Right ventricle myocardium inferior (tissue), 1 donor: ENCODE measurements around the gene PLGRKT. TPM values are rescaled to one million over a fixed set of nuclear protein-coding genes. Genes with fewer than 3 reads are reported as not detected.
"Not testable (repeated sequence)": the region's sequence is repeated elsewhere in the genome, so short reads cannot be mapped to it uniquely, and the experiment has no call there.

Source experiments
- ATAC-seq: fragments of 200-7000 bp; cut with Tn5 transposase; one replicate; pipeline ENCODE4 v1.9.1; 2020; ENCODE audit warnings: mild to moderate bottlenecking, moderate library complexity
- DNase-seq: peaks from one replicate; pipeline ENCODE4 v3.0.0; 2021; ENCODE audit errors: missing footprints
- intact Hi-C: fragments of 100-400 bp; cut with DNase I; formaldehyde crosslinking; loops from one replicate; pipeline ENCODE4 v1.11.0; 2022
- total RNA-seq: library from RNA; stranded (reverse); fragmentation: NEBNext Ultra II Directional; extraction: Animal tissue kit (Norgen Biotek cat#: 25700); gene quantifications from one replicate; pipeline ENCODE4 v1.2.1, GENCODE V29; 2021
- donor health status: DM: no; HTN: yes; CAD: no; lungs with severe emphysema.

Gene PLGRKT
- total RNA-seq, 1 donor from 2014 or later = 44.3 TPM

GRCh38 chr9:5455181-5455580 is 17.5 kb upstream of the PLGRKT start:
- intact Hi-C loops = loop anchor here (10.0 kb wide), 1 partner anchor 710 kb away; the partner anchor contains the start of gene AK3
- ATAC-seq (no peak), DNase-seq (no peak)

- ATAC-seq (no peak), DNase-seq (no peak)
- intact Hi-C loops = loop anchor here (10.0 kb wide), 1 partner anchor 709 kb away; the partner anchor contains the start of gene AK3
These were observed 15.9 kb upstream of the PLGRKT start for GRCh38 chr9:5453673-5454072.

- ATAC-seq (no peak), DNase-seq (no peak)
- intact Hi-C loops = loop anchor here (10.0 kb wide), 1 partner anchor 708 kb away; the partner anchor contains the start of gene AK3
These were observed 15.3 kb upstream of the PLGRKT start for GRCh38 chr9:5453004-5453403.

GRCh38 chr9:5452286-5452609 is 14.5 kb upstream of the PLGRKT start:
- intact Hi-C loops = loop anchor here (10.0 kb wide), 1 partner anchor 707 kb away; the partner anchor contains the start of gene AK3
- no peak for DNase-seq
- ATAC-seq = no peak

GRCh38 chr9:5450359-5451091 is 12.8 kb upstream of the PLGRKT start, which contains the start of gene CD274:
Gene CD274 (plus strand): TSS chr9:5450542. CDS start chr9:5456114, 5,572 bp downstream.
- intact Hi-C loops = loop anchor here (1.0 to 10.0 kb wide), 3 partner anchors 50 to 706 kb away; partner anchors contain the start of gene AK3
- peak; percentile 99 for ATAC-seq
- peak; percentile 94 for DNase-seq

- ATAC-seq (no peak), DNase-seq (no peak)
- intact Hi-C loops = loop anchor here (1.0 to 10.0 kb wide), 3 partner anchors 51 to 705 kb away; partner anchors contain the start of gene AK3
These were observed 12.0 kb upstream of the PLGRKT start for GRCh38 chr9:5449521-5450358.

GRCh38 chr9:5448461-5449435 is 11.0 kb upstream of the PLGRKT start:
- no peak for ATAC-seq
- intact Hi-C loops = no loop called here
- no peak for DNase-seq

GRCh38 chr9:5448016-5448415 is 10.3 kb upstream of the PLGRKT start:
- intact Hi-C loops = no loop called here
- no peak for ATAC-seq

GRCh38 chr9:5447337-5447736 is 9.6 kb upstream of the PLGRKT start:
- no peak for ATAC-seq
- no peak for DNase-seq
- intact Hi-C loops = no loop called here

More at GRCh38 chr9:5448016-5448415, 10.3 kb upstream of the PLGRKT start:
- DNase-seq = no peak

GRCh38 chr9:5446451-5447236 is 8.9 kb upstream of the PLGRKT start:
- no peak for DNase-seq
- intact Hi-C loops = no loop called here
- ATAC-seq = no peak

GRCh38 chr9:5445886-5446285 is 8.2 kb upstream of the PLGRKT start:
- DNase-seq (no peak), ATAC-seq (no peak)
- intact Hi-C loops = no loop called here

- intact Hi-C loops, ATAC-seq, DNase-seq: not testable (repeated sequence)
These were observed 7.4 kb upstream of the PLGRKT start for GRCh38 chr9:5445096-5445495.

GRCh38 chr9:5443850-5444249 is 6.1 kb upstream of the PLGRKT start:
- intact Hi-C loops = loop anchor here (5.0 kb wide), 1 partner anchor 257 kb away; the partner anchor contains the start of gene INSL6
- DNase-seq = no peak
- ATAC-seq = no peak

GRCh38 chr9:5442400-5443011 is 4.8 kb upstream of the PLGRKT start:
- intact Hi-C loops = loop anchor here (5.0 kb wide), 1 partner anchor 255 kb away; the partner anchor contains the start of gene INSL6
- ATAC-seq (no peak), DNase-seq (no peak)

- ATAC-seq = no peak
- intact Hi-C loops = loop anchor here (5.0 kb wide), 1 partner anchor 254 kb away; the partner anchor contains the start of gene INSL6
- no peak for DNase-seq
These were observed 3.3 kb upstream of the PLGRKT start for GRCh38 chr9:5441043-5441442.

- ATAC-seq (no peak), DNase-seq (no peak)
- intact Hi-C loops = loop anchor here (5.0 kb wide), 1 partner anchor 253 kb away; the partner anchor contains the start of gene INSL6
These were observed 2.7 kb upstream of the PLGRKT start for GRCh38 chr9:5440426-5440825.
